Pancreas (tissue), 10 donors: ENCODE measurements around the gene CFAP20. TPM values are rescaled to one million over a fixed set of nuclear protein-coding genes. Genes with fewer than 3 reads are reported as not detected.
"Not testable (repeated sequence)": the region's sequence is repeated elsewhere in the genome, so short reads cannot be mapped to it uniquely, and the experiment has no call there.

ENCODE experiments used
- ATAC-seq, 4 donors: fragments of 200-7000 bp; cut with Tn5 transposase; one replicate each; pipeline versions ENCODE4 v1.8.0 to v1.9.1; 2020; ENCODE audit warnings: mild to moderate bottlenecking in 4 of 4, moderate library complexity in 4 of 4
- DNase-seq, 6 donors: peaks; one replicate each; pipeline ENCODE4 v3.0.0-alpha.2; 2020
- FAIRE-seq: peaks from 2 replicates; lab custom pipeline; 2012; peaks lifted over from hg19 to GRCh38; lab: Jason Lieb, UNC
- H3K27ac ChIP-seq, 4 donors: fragments of 200-600 bp; sonication (generic); 1 replicate in 3 of 4; 2 replicates in 1 of 4; pipeline versions ENCODE4 v1.5.0 to v1.8.0; 2020
- H3K27me3 ChIP-seq, 4 donors: fragments of 200-600 bp; one replicate each; pipeline ENCODE4 v1.8.0; 2021
- H3K36me3 ChIP-seq, 3 donors: fragments of 200-600 bp; sonication (generic) in 1 of 3; one replicate each; pipeline versions ENCODE4 v1.5.0 to v1.8.0; 2020 to 2021
- H3K4me1 ChIP-seq, 3 donors: fragments of 200-600 bp; one replicate each; pipeline ENCODE4 v1.8.0; 2021
- H3K4me3 ChIP-seq, 4 donors: fragments of 200-600 bp; sonication (generic) in 2 of 4; one replicate each; pipeline versions ENCODE4 v1.5.0 to v1.8.0; 2020 to 2021
- H3K9me3 ChIP-seq, 4 donors: fragments of 200-600 bp; one replicate each; pipeline ENCODE4 v1.8.0; 2021
- WGBS, 2 donors: extraction: QIAGEN DNeasy Blood & Tissue Kit; methylation state at CpG; one replicate each; pipeline ENCODE4 v1.1.7; 2013; 5-methylcytosine and 5-hydroxymethylcytosine counted together
- intact Hi-C, 3 donors: fragments of 100-400 bp; cut with DNase I; formaldehyde crosslinking; loops; one replicate each; pipeline versions ENCODE4 v1.11.1 to v1.14.2; 2022
- polyA plus RNA-seq, 2 donors: library from polyadenylated mRNA; stranded (reverse); fragments of 200-250 nt; gene quantifications; one replicate each; pipeline ENCODE4 v1.2.3, GENCODE V29; 2013
- total RNA-seq, 6 donors: library from RNA; stranded (reverse); fragmentation: NEBNext Ultra II Directional in 4 of 6; extraction: Animal tissue kit (Norgen Biotek cat#: 25700) in 4 of 6; gene quantifications; one replicate each; pipeline versions ENCODE4 v1.2.1 to v1.2.4, GENCODE V29; 2021 to 2023
- TF ChIP-seq, protein P1 (sequence below), 4 donors: fragments of 200-600 bp; sonication (generic) in 3 of 4; IDR thresholded peaks; one replicate each; pipeline versions ENCODE4 v1.5.0 to v1.8.0; 2021; ENCODE audit warnings: antibody characterized with exemption in 4 of 4
- donor health status: healthy with polysubstance abuse.
- donor health status: DM: no; HTN: no; CAD: no; lungs with moderate emphysema.
- donor health status: DM: no; HTN: no; CAD: no.
- donor health status: control.
- donor health status: control.
- donor health status: Bipolar disorder and iron deficiency.
- donor health status: DM: yes; HTN: yes; CAD: no.
- donor health status: DM: no; HTN: no; CAD: no.
- donor health status: DM: no; HTN: no; CAD: no.
- donor health status: DM: yes; HTN: yes; CAD: no.

CFAP20 gene
- total and polyA plus RNA-seq, 8 donors = 5.2 to 23.2 (median 8.3) TPM

DNA sequence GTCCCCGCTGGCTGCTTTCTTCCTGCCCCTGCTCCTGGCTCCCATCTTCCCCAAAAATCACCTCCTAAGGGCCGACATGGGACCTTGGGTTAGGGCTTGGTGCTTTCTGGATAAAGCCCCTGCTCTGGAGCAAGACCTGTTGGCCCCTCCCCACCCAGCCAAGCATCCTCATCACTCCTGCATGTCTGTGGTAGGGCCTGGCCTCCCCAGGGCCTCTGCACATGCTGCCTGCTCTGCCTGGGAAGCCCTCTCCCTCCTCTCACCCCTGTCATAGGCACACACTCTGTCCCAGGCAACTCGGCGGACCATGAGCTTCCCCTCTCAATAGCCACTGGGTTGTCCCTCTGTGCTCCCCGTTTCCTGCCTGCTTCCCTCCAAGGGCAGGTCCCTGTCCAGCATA is 35.2 kb downstream of the CFAP20 start:
- no peak for ATAC-seq
- Histone ChIP-seq H3K4me1 (no peaks in the 10 kb centered on the region), H3K9me3 (no peaks in the 10 kb centered on the region), H3K36me3 (no peaks in the 10 kb centered on the region), H3K27ac (no peak overlapping the region), H3K27me3 (no peaks in the 10 kb centered on the region), H3K4me3 (no peak overlapping the region)
- intact Hi-C loops = no loop called here
- no peak for FAIRE-seq
- WGBS, 2 donors = 73 to 86% methylated on average over 5 of the region's 5 CpGs
- no peak for DNase-seq
- TF ChIP-seq, protein P1, sequence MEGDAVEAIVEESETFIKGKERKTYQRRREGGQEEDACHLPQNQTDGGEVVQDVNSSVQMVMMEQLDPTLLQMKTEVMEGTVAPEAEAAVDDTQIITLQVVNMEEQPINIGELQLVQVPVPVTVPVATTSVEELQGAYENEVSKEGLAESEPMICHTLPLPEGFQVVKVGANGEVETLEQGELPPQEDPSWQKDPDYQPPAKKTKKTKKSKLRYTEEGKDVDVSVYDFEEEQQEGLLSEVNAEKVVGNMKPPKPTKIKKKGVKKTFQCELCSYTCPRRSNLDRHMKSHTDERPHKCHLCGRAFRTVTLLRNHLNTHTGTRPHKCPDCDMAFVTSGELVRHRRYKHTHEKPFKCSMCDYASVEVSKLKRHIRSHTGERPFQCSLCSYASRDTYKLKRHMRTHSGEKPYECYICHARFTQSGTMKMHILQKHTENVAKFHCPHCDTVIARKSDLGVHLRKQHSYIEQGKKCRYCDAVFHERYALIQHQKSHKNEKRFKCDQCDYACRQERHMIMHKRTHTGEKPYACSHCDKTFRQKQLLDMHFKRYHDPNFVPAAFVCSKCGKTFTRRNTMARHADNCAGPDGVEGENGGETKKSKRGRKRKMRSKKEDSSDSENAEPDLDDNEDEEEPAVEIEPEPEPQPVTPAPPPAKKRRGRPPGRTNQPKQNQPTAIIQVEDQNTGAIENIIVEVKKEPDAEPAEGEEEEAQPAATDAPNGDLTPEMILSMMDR (IDR thresholded peaks at IDR 0.05) = no peak

DNA sequence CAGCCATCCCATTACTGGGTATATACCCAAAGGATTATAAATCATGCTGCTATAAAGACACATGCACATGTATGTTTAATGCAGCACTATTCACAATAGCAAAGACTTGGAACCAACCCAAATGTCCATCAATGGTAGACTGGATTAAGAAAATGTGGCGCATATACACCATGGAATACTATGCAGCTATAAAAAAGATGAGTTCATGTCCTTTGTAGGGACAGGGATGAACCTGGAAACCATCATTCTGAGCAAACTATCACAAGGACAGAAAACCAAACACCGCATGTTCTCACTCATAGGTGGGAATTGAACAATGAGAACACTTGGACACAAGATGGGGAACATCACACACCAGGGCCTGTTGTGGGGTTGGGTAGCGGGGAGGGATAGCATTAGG is 38.8 kb downstream of the CFAP20 start:
- 97 to 100% methylated on average over 3 of the region's 3 CpGs for WGBS, 2 donors
- FAIRE-seq, H3K27ac ChIP-seq, H3K4me1 ChIP-seq, intact Hi-C loops, H3K27me3 ChIP-seq, H3K36me3 ChIP-seq, H3K4me3 ChIP-seq, ATAC-seq, H3K9me3 ChIP-seq: not testable (repeated sequence)
- peak in 1 of 6 donors; percentile 2 for DNase-seq

DNA sequence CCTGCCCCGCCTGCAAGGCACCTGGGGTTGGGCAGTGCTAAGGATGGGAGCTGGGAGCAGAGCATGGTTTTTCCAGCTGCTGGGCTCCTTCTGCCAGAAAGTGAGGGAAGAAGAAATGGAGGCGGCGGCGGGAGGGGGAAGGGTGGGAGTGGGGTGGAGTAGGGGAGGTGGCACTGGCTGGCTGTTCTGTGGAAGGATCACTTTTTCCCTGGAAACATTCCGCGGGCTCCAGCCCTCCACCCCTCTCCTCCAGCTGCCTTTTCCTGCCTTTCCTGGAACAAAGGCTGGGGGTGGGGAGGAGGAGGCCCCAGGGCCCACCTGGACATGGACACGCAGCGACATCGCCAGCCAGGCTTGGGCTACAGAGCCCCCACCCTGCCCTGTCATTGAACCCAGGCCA is 41.1 kb downstream of the CFAP20 start:
- TF ChIP-seq, protein P1 (IDR thresholded peaks at IDR 0.05) = no peak
- Histone ChIP-seq H3K9me3 (no peaks in the 10 kb centered on the region), H3K27me3 (no peaks in the 10 kb centered on the region), H3K4me3 (no peak overlapping the region), H3K4me1 (no peaks in the 10 kb centered on the region), H3K36me3 (no peaks in the 10 kb centered on the region), H3K27ac (no peak overlapping the region)
- WGBS, 2 donors = 38 to 39% methylated on average over 6 to 9 of the region's 9 CpGs
- DNase-seq (peak in 1 of 6 donors; percentile 31), FAIRE-seq (no peak), ATAC-seq (peak in 1 of 4 donors; percentile 50)
- intact Hi-C loops = no loop called here

DNA sequence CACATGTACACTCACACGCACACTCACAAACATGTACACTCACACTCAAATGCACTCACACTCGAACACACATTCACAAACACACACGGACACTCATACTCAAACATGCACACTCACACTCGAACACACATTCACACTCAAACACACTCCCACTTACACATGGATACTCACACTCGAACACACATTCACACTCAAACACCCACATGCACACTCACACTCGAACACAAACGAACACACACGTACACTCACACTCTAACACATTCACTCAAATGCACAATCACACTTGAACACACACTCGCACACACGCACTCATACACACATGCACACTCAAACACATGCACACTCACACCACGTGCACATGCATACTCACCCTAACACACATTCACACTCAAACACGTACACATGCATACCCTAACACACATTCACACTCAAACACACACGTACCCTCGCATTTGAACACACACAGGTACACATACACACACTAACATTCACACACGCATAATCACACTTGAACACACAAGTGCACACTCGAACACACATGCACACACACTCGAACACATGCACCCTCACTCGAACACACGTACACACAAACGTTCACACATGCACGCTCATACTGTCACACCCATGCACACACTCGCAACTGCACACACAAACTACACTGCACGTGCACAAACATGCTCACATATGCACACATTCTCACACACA is 41.8 kb downstream of the CFAP20 start:
- DNase-seq (no peak), ATAC-seq (no peak), FAIRE-seq (no peak)
- Histone ChIP-seq H3K27me3 (no peaks in the 10 kb centered on the region), H3K9me3 (no peaks in the 10 kb centered on the region), H3K4me1 (no peaks in the 10 kb centered on the region), H3K4me3 (no peak overlapping the region), H3K36me3 (no peaks in the 10 kb centered on the region), H3K27ac (no peak overlapping the region)
- TF ChIP-seq, protein P1 (IDR thresholded peaks at IDR 0.05) = no peak
- WGBS, 2 donors = 75 to 88% methylated on average over 23 of the region's 23 CpGs
- intact Hi-C loops = no loop called here

DNA sequence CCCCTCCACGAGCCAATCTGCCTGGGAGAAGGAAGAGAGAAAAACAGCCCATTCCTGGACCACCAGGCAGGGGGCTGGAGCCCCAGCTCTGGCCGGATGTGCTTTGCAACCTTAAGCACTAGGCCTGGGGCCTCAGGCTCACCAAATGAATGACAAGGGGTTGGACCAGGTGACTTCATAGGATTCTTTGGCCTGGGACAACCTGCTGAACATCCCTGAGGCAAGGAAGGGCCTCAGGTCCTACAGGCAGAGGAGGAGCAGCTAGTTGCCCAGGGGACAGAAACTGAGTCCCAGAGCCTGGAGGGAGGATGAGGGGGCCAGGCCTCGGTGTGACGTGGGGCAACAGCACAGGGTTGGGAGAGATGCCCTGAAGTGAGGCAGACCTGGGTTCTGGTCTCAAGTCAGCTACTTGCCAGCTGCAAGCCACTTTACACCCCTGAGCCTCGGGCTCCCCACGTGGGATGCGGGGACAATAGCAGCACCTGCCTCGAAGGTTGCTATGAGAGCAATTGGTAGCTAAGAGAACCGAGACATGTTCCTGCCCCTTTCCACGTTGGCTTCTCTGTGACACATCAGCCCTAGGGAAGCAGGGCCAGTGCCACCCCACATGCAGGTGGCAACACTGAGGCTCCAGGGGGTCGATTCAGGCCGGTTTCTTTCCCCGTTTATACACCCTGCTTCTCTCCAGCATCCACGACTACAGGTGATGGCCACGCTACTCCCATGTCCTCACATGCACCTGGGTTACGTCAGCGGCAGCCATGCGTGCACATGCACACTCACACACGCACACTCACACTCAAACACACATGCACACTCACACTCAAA is 42.6 kb downstream of the CFAP20 start:
- TF ChIP-seq, protein P1 (IDR thresholded peaks at IDR 0.05) = no peak
- no peaks in the 10 kb centered on the region for H3K27me3 ChIP-seq
- H3K4me3 ChIP-seq = no peak overlapping the region
- H3K27ac ChIP-seq = no peak overlapping the region
- 80 to 84% methylated on average over 19 of the region's 19 CpGs for WGBS, 2 donors
- H3K36me3 ChIP-seq = no peaks in the 10 kb centered on the region
- ATAC-seq = peak in 1 of 4 donors; percentile 41
- intact Hi-C loops = no loop called here
- no peaks in the 10 kb centered on the region for H3K4me1 ChIP-seq
- DNase-seq = no peak
- H3K9me3 ChIP-seq = no peaks in the 10 kb centered on the region
- FAIRE-seq = no peak
